Measurements from ENCODE around the gene BMPR2.
"Not testable (repeated sequence)": the region's sequence is repeated elsewhere in the genome, so short reads cannot be mapped to it uniquely, and the experiment has no call there.

BMPR2 gene

DNA sequence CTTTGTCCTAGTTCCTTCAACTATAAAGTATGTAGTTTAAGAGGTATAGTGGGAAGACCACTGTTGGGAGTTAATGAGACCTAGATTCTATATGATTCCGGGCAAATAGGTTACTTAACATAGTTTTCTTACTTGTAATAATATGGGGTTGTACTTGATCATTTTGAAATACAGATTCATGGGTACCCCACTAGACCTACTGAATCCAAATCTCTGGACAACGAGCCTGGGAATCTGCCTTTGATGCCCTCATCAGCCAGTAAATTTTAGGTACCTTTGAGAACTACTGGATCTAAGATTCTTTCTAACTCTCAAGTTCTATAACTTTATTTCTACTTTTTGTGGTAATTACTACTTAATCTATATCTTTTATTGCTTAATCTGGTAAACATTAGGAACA is 6.6 kb downstream of the BMPR2 start:
- Histone ChIP-seq H3K4me3 (ENCODE audit: low read depth, low read length) (no peak overlapping the region), H3K27ac (ENCODE audit: low read depth, low read length) (no peak overlapping the region), H3K9me3 (ENCODE audit: control insufficient read depth, insufficient read depth, low read length) (no peaks in the 10 kb centered on the region), H3K36me3 (ENCODE audit: control insufficient read depth, insufficient read depth, low read length) (0 out of 2 replicates have a peak, but pooled peaks cover 2% of the 10 kb centered on the region), H3K27me3 (ENCODE audit: control insufficient read depth, insufficient read depth, low read length) (no peaks in the 10 kb centered on the region), H3K4me1 (ENCODE audit: control insufficient read depth, insufficient read depth, low read length) (peaks cover 13% of the 10 kb centered on the region), H3K9ac (ENCODE audit: low read depth, low read length) (no peak overlapping the region)

DNA sequence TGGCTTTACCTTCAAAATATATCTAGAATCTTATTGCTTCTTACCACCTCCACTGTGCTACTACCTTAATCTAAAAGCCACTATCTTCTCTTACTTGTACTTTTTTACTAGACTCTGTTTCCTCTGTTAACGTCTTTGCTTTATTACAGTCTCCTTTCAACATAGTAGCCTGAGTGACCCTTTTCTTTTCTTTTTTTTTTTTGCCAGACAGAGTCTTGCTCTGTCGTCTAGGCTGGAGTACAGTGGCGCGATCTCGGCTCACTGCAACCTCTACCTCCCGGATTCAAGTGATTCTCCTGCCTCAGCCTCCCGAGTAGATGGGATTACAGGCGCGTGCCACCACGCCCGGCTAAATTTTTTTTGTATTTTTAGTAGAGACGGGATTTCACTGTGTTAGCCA is 10.4 kb downstream of the BMPR2 start:
- not testable (repeated sequence) for H3K9me3 ChIP-seq (ENCODE audit: control insufficient read depth, insufficient read depth, low read length); H3K9ac ChIP-seq (ENCODE audit: low read depth, low read length); H3K4me1 ChIP-seq (ENCODE audit: control insufficient read depth, insufficient read depth, low read length); H3K36me3 ChIP-seq (ENCODE audit: control insufficient read depth, insufficient read depth, low read length); H3K27ac ChIP-seq (ENCODE audit: low read depth, low read length); H3K27me3 ChIP-seq (ENCODE audit: control insufficient read depth, insufficient read depth, low read length); H3K4me3 ChIP-seq (ENCODE audit: low read depth, low read length)

DNA sequence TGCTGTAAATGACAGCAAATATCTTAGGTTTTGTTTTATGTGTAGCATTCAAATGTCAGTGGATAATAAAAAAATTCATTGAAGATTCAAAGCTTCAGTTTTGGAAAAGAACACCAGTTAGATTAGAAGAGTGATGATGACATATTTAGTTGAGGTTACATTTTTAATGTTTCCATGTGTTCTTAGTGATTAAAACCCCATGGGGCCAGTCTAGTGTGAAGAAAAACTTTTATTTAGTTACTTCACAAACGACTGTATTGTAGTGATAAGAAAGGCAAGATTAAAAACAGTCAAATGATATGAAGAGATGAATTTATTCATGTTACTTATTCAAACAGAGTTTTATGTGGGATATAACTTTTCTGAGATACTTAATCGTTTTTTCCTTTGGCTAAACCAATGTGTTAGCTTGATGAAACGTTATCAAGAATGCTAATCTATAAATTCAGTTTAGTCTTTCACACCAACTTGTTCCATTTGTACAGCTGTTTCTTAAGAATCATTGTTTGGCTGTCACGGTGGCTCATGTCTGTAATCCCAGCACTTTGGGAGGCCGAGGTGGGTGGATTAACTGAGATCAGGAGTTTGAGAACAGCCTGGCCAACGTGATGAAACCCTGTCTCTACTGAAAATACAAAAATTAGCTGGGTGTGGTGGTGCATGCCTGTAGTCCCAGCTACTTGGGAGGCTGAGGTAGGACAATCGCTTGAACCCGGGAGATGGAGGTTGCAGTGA is 11.6 kb downstream of the BMPR2 start:
- no peaks in the 10 kb centered on the region for H3K27me3 ChIP-seq (ENCODE audit: control insufficient read depth, insufficient read depth, low read length)
- no peaks in the 10 kb centered on the region for H3K4me1 ChIP-seq (ENCODE audit: control insufficient read depth, insufficient read depth, low read length)
- 0 out of 2 replicates have a peak, but pooled peaks cover 2% of the 10 kb centered on the region for H3K36me3 ChIP-seq (ENCODE audit: control insufficient read depth, insufficient read depth, low read length)
- H3K9ac ChIP-seq (ENCODE audit: low read depth, low read length) = no peak overlapping the region
- no peak overlapping the region for H3K27ac ChIP-seq (ENCODE audit: low read depth, low read length)
- H3K4me3 ChIP-seq (ENCODE audit: low read depth, low read length) = no peak overlapping the region
- no peaks in the 10 kb centered on the region for H3K9me3 ChIP-seq (ENCODE audit: control insufficient read depth, insufficient read depth, low read length)

DNA sequence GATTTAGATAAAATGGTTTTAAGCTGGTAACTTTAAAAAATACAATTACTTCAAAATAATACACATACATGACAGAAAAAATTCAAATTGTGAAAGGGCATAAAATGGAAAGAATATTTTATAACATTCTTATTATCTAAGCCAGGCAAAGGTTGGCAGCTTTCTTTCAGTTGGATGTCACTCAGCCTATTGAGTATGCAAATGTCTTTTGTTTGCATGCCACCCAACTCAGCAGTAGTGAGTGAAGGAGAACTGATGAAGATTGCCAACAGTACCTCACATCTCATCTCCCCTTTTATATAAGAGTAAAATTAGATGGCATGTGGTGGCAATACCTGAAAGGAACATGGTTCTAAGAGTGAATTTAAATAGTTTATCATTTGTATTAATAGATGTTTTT is 24.8 kb downstream of the BMPR2 start:
- Histone ChIP-seq H3K36me3 (ENCODE audit: control insufficient read depth, insufficient read depth, low read length) (no peaks in the 10 kb centered on the region), H3K4me1 (ENCODE audit: control insufficient read depth, insufficient read depth, low read length) (peaks cover 11% of the 10 kb centered on the region)

DNA sequence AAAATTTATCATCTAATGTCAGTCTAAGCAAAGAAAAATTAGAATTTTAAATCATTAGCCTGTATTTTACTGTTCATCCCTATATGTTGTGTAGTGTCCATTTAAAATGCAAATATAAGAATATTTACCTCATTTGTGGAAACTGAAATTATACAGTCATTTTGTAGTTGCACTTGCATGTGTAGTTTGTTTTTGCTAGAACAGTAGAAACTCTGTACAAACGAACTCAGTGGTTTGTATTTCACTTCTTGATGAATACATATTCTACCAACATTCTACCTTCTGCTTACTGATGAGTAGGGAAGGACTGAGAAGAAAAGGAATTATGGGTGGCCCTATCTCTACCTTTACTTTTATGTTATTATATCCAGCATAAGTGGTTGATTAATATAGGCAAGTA is 29.7 kb downstream of the BMPR2 start:
- Histone ChIP-seq H3K36me3 (ENCODE audit: control insufficient read depth, insufficient read depth, low read length) (no peaks in the 10 kb centered on the region), H3K27me3 (ENCODE audit: control insufficient read depth, insufficient read depth, low read length) (no peaks in the 10 kb centered on the region), H3K4me3 (ENCODE audit: low read depth, low read length) (no peak overlapping the region), H3K27ac (ENCODE audit: low read depth, low read length) (no peak overlapping the region), H3K9me3 (ENCODE audit: control insufficient read depth, insufficient read depth, low read length) (no peaks in the 10 kb centered on the region), H3K9ac (ENCODE audit: low read depth, low read length) (no peak overlapping the region), H3K4me1 (ENCODE audit: control insufficient read depth, insufficient read depth, low read length) (peaks cover 7% of the 10 kb centered on the region)

More for the DNA sequence above, 24.8 kb downstream of the BMPR2 start:
- Histone ChIP-seq H3K27me3 (ENCODE audit: control insufficient read depth, insufficient read depth, low read length) (no peaks in the 10 kb centered on the region), H3K9me3 (ENCODE audit: control insufficient read depth, insufficient read depth, low read length) (no peaks in the 10 kb centered on the region), H3K27ac (ENCODE audit: low read depth, low read length) (no peak overlapping the region), H3K4me3 (ENCODE audit: low read depth, low read length) (no peak overlapping the region), H3K9ac (ENCODE audit: low read depth, low read length) (no peak overlapping the region)

DNA sequence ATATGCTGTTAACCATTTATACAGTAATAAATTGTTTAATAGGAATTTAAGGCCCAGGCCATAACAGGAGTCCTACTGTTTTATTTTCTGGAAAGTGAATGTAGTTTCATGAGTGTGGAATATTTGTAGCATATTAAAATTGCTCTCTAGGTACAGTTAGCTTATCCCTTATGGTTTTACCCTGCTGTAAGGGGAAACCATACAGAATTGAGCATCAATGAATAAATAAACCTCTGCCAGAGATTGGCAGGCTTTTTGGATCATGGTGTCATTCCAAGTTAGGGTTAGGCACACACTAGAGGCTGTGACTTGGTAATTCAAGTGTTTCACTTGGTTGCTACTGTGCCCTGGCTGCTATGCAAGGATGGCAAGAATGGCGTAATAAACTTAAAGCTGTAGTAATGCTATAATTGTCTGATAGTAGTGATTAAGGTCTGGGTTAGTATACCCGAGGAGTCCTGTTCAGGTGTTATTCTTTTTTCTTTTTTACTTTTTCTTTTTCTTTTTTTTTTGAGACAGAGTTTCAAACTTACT is 30.4 kb downstream of the BMPR2 start:
- Histone ChIP-seq H3K27me3 (ENCODE audit: control insufficient read depth, insufficient read depth, low read length) (no peaks in the 10 kb centered on the region), H3K27ac (ENCODE audit: low read depth, low read length) (no peak overlapping the region), H3K9me3 (ENCODE audit: control insufficient read depth, insufficient read depth, low read length) (no peaks in the 10 kb centered on the region), H3K36me3 (ENCODE audit: control insufficient read depth, insufficient read depth, low read length) (no peaks in the 10 kb centered on the region), H3K4me3 (ENCODE audit: low read depth, low read length) (no peak overlapping the region), H3K4me1 (ENCODE audit: control insufficient read depth, insufficient read depth, low read length) (peaks cover 7% of the 10 kb centered on the region; the same call in 1 of the 2 replicates), H3K9ac (ENCODE audit: low read depth, low read length) (no peak overlapping the region)

DNA sequence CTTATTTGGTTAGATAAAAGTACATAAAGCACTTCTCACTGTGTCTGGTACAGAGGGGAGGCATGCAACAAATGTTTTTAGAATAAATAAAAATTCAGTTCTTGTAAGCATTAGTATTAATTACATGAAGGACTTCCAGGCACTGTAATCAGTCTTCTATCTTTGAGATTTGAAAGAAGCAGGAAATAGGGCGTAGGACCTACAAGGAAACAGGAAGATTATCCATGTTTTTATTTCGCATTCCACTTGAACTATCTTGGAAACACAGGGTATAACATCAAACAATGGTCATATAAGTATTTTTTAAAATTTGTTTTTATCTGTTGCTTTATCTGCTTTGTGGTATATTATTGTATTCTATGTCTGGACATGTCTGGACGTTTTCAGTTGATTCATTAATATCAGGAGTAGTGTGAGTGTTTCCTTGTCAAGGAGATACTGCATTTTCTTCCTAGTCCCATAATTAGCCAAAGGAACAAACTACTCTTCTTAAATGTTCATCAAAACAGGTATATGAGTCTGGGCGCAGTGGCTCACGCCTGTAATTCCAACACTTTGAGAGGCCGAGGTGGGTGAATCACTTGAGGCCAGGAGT is 32.5 kb downstream of the BMPR2 start:
- H3K36me3 ChIP-seq (ENCODE audit: control insufficient read depth, insufficient read depth, low read length) = no peaks in the 10 kb centered on the region
- H3K9ac ChIP-seq (ENCODE audit: low read depth, low read length) = no peak overlapping the region
- peaks cover 7% of the 10 kb centered on the region; the same call in 1 of the 2 replicates for H3K4me1 ChIP-seq (ENCODE audit: control insufficient read depth, insufficient read depth, low read length)
- H3K27ac ChIP-seq (ENCODE audit: low read depth, low read length) = no peak overlapping the region
- H3K9me3 ChIP-seq (ENCODE audit: control insufficient read depth, insufficient read depth, low read length) = no peaks in the 10 kb centered on the region
- no peaks in the 10 kb centered on the region for H3K27me3 ChIP-seq (ENCODE audit: control insufficient read depth, insufficient read depth, low read length)
- H3K4me3 ChIP-seq (ENCODE audit: low read depth, low read length) = no peak overlapping the region

DNA sequence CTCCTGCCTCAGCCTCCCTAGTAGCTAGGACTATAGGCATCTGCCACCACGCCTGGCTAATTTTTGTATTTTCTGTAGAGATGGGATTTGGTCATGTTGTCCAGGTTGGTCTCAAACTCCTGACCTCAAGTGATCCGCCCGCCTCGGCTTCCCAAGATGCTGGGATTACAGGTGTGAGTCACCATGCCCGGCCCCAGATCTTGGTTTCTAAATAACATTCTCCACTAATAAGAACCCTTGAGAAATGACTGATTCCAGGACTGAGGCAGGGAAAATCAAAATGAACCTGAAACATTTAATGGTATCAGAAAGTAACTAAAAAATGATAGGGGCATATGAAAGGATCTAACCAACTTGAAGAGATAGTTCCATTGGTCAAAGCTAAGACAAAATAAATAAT is 34.0 kb downstream of the BMPR2 start:
- no peaks in the 10 kb centered on the region for H3K36me3 ChIP-seq (ENCODE audit: control insufficient read depth, insufficient read depth, low read length)
- no peaks in the 10 kb centered on the region for H3K9me3 ChIP-seq (ENCODE audit: control insufficient read depth, insufficient read depth, low read length)
- no peak overlapping the region for H3K27ac ChIP-seq (ENCODE audit: low read depth, low read length)
- H3K4me3 ChIP-seq (ENCODE audit: low read depth, low read length) = no peak overlapping the region
- H3K27me3 ChIP-seq (ENCODE audit: control insufficient read depth, insufficient read depth, low read length) = no peaks in the 10 kb centered on the region
- peaks cover 7% of the 10 kb centered on the region; the same call in 1 of the 2 replicates for H3K4me1 ChIP-seq (ENCODE audit: control insufficient read depth, insufficient read depth, low read length)
- no peak overlapping the region for H3K9ac ChIP-seq (ENCODE audit: low read depth, low read length)

DNA sequence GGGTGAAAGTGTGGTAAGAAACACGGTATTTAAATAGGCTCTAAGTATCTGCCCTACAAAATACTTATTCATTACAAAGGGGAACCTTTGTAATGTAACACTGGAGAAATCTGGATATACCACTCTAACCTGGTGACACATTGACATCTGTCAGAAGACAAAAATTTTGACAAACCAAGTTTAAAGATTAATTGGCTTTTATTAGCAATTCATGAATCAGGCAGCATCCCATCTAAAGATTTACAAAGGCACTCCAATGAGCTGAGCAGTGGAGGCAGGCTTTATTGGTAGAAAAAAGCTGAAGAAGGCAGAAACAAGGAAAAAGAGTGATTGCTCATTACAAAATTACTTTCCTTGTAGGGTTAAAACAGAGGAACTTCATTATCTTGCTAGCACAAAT is 35.0 kb downstream of the BMPR2 start:
- H3K4me3 ChIP-seq (ENCODE audit: low read depth, low read length) = no peak overlapping the region
- H3K9me3 ChIP-seq (ENCODE audit: control insufficient read depth, insufficient read depth, low read length) = no peaks in the 10 kb centered on the region
- H3K27me3 ChIP-seq (ENCODE audit: control insufficient read depth, insufficient read depth, low read length) = no peaks in the 10 kb centered on the region
- no peaks in the 10 kb centered on the region for H3K36me3 ChIP-seq (ENCODE audit: control insufficient read depth, insufficient read depth, low read length)
- H3K4me1 ChIP-seq (ENCODE audit: control insufficient read depth, insufficient read depth, low read length) = peaks cover 7% of the 10 kb centered on the region; the same call in 1 of the 2 replicates
- no peak overlapping the region for H3K27ac ChIP-seq (ENCODE audit: low read depth, low read length)
- H3K9ac ChIP-seq (ENCODE audit: low read depth, low read length) = no peak overlapping the region

DNA sequence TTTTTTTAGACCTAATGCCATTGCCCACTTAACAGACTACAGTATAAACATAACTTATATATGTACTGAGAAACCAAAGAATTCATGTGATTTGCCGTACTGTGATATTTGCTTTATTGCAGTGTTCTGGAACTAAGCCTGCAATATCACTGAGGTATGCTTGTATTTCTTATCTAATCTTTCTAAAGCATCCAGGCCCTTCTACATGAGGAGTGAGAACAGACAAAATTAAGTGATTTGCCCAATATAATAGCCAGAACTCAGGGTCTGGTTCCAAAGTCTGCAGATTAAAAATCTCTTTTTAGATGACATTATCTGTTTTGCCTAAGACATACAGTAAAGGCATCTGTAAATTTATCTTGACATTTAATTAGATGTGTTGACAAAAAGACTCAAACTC is 41.9 kb downstream of the BMPR2 start:
- no peaks in the 10 kb centered on the region for H3K36me3 ChIP-seq (ENCODE audit: control insufficient read depth, insufficient read depth, low read length)
- peak overlapping the region; percentile 39; the same call in 1 of the 2 replicates for H3K4me3 ChIP-seq (ENCODE audit: low read depth, low read length)
- H3K27me3 ChIP-seq (ENCODE audit: control insufficient read depth, insufficient read depth, low read length) = no peaks in the 10 kb centered on the region
- H3K9me3 ChIP-seq (ENCODE audit: control insufficient read depth, insufficient read depth, low read length) = no peaks in the 10 kb centered on the region
- peaks cover 22% of the 10 kb centered on the region for H3K4me1 ChIP-seq (ENCODE audit: control insufficient read depth, insufficient read depth, low read length)
- H3K9ac ChIP-seq (ENCODE audit: low read depth, low read length) = no peak overlapping the region; the same call in 1 of the 2 replicates
- peak overlapping the region; percentile 88 for H3K27ac ChIP-seq (ENCODE audit: low read depth, low read length)

DNA sequence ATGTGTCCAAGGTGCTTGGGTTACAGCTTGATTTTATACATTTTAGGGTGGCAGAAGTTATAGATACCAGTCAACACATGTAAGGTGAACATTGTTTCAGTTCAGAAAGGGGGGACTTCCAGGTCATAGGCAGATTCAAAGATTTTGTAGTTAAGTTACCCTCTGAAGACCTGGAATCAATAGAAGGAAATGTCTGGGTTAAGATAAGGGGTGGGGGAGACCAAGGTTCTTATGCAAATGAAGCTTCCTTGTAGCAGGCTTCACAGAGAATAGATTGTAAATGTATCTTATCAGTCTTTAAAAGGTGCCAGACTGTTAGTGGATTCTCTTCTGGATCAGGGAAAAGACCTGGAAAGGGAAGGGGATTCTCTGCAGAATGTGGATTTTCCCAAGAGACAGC is 42.4 kb downstream of the BMPR2 start:
- H3K27me3 ChIP-seq (ENCODE audit: control insufficient read depth, insufficient read depth, low read length) = no peaks in the 10 kb centered on the region
- H3K27ac ChIP-seq (ENCODE audit: low read depth, low read length) = peak overlapping the region; percentile 88
- H3K36me3 ChIP-seq (ENCODE audit: control insufficient read depth, insufficient read depth, low read length) = no peaks in the 10 kb centered on the region
- no peaks in the 10 kb centered on the region for H3K9me3 ChIP-seq (ENCODE audit: control insufficient read depth, insufficient read depth, low read length)
- peaks cover 22% of the 10 kb centered on the region for H3K4me1 ChIP-seq (ENCODE audit: control insufficient read depth, insufficient read depth, low read length)
- peak overlapping the region; percentile 39; the same call in 1 of the 2 replicates for H3K4me3 ChIP-seq (ENCODE audit: low read depth, low read length)
- no peak overlapping the region; the same call in 1 of the 2 replicates for H3K9ac ChIP-seq (ENCODE audit: low read depth, low read length)
